ENCODE results near the gene METRN.

METRN gene

DNA sequence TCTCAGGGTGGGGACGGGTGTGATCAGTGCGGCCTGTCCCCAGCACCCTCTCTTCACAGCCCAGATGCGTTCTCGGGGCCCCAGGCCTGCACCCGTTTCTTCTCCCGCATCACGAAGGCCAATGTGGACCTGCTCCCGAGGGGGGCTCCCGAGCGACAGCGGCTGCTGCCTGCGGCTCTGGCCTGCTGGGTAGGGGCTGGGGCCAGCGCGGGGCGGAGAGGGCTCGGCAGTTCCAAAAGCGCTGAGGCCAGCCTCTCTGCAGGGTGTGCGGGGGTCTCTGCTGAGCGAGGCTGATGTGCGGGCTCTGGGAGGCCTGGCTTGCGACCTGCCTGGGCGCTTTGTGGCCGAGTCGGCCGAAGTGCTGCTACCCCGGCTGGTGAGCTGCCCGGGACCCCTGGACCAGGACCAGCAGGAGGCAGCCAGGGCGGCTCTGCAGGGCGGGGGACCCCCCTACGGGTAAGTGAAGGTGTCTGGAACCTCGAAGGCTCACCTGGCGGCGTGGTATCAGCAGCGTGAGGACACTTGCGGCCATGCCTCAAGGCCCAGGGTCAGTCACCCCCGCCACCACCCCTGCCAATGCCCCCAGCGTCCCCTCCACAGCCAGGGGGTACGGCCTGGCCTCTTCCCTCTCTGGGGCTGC is 50.0 kb downstream of the METRN start:
- TF ChIP-seq SIN3A (IDR thresholded peaks at IDR 0.05; ENCODE audit: borderline replicate concordance, insufficient read depth, low read length) (no peak), TAF1 (IDR thresholded peaks at IDR 0.05; ENCODE audit: borderline replicate concordance, insufficient read depth, low read length) (no peak), POLR2AphosphoS5 (IDR thresholded peaks at IDR 0.05; ENCODE audit: low read depth, low read length) (no peak), FOXP2 (optimal IDR thresholded peaks at IDR 0.05; ENCODE audit: borderline replicate concordance, extremely low read depth, extremely low read length, insufficient read depth) (no peak)
- TF ChIP-seq, protein P1, sequence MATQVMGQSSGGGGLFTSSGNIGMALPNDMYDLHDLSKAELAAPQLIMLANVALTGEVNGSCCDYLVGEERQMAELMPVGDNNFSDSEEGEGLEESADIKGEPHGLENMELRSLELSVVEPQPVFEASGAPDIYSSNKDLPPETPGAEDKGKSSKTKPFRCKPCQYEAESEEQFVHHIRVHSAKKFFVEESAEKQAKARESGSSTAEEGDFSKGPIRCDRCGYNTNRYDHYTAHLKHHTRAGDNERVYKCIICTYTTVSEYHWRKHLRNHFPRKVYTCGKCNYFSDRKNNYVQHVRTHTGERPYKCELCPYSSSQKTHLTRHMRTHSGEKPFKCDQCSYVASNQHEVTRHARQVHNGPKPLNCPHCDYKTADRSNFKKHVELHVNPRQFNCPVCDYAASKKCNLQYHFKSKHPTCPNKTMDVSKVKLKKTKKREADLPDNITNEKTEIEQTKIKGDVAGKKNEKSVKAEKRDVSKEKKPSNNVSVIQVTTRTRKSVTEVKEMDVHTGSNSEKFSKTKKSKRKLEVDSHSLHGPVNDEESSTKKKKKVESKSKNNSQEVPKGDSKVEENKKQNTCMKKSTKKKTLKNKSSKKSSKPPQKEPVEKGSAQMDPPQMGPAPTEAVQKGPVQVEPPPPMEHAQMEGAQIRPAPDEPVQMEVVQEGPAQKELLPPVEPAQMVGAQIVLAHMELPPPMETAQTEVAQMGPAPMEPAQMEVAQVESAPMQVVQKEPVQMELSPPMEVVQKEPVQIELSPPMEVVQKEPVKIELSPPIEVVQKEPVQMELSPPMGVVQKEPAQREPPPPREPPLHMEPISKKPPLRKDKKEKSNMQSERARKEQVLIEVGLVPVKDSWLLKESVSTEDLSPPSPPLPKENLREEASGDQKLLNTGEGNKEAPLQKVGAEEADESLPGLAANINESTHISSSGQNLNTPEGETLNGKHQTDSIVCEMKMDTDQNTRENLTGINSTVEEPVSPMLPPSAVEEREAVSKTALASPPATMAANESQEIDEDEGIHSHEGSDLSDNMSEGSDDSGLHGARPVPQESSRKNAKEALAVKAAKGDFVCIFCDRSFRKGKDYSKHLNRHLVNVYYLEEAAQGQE (IDR thresholded peaks at IDR 0.05; ENCODE audit: insufficient read depth in 1 of 2, low read depth in 2 of 2, low read length in 2 of 2), result no peak

DNA sequence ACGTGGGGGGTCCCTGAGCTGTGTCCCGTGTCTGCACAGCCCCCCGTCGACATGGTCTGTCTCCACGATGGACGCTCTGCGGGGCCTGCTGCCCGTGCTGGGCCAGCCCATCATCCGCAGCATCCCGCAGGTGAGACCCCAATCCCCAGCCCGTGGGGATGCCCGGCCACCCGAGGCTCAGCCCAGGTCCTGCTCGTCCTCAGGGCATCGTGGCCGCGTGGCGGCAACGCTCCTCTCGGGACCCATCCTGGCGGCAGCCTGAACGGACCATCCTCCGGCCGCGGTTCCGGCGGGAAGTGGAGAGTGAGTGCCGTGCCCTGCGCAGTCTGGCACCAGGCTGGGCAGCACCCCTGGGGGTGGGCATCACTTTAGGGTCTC is 50.6 kb downstream of the METRN start:
- TF ChIP-seq, protein P1 (IDR thresholded peaks at IDR 0.05; ENCODE audit: insufficient read depth in 1 of 2, low read depth in 2 of 2, low read length in 2 of 2), result no peak
- TF ChIP-seq SIN3A (IDR thresholded peaks at IDR 0.05; ENCODE audit: borderline replicate concordance, insufficient read depth, low read length), result no peak
- TF ChIP-seq FOXP2 (optimal IDR thresholded peaks at IDR 0.05; ENCODE audit: borderline replicate concordance, extremely low read depth, extremely low read length, insufficient read depth), result no peak

DNA sequence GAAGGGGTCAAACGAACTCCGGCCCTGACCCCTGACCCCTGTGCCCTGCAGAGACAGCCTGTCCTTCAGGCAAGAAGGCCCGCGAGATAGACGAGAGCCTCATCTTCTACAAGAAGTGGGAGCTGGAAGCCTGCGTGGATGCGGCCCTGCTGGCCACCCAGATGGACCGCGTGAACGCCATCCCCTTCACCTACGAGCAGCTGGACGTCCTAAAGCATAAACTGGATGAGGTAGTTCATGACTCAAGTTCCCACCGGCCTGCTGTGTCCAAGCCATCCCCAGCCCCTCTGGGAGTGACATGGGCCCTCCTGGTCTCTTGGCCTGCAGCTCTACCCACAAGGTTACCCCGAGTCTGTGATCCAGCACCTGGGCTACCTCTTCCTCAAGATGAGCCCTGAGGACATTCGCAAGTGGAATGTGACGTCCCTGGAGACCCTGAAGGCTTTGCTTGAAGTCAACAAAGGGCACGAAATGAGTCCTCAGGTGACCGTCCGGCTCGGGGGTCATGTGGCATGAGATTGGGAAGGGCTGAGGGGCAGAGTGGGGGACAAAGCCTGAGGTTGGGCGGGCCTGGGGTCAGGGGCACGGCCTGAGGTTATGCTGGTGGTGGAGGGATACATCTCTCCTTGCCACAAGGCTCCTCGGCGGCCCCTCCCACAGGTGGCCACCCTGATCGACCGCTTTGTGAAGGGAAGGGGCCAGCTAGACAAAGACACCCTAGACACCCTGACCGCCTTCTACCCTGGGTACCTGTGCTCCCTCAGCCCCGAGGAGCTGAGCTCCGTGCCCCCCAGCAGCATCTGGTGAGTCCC is 51.3 kb downstream of the METRN start:
- no peak for TF ChIP-seq FOXP2 (optimal IDR thresholded peaks at IDR 0.05; ENCODE audit: borderline replicate concordance, extremely low read depth, extremely low read length, insufficient read depth)
- no peak for TF ChIP-seq TAF1 (IDR thresholded peaks at IDR 0.05; ENCODE audit: borderline replicate concordance, insufficient read depth, low read length)

DNA sequence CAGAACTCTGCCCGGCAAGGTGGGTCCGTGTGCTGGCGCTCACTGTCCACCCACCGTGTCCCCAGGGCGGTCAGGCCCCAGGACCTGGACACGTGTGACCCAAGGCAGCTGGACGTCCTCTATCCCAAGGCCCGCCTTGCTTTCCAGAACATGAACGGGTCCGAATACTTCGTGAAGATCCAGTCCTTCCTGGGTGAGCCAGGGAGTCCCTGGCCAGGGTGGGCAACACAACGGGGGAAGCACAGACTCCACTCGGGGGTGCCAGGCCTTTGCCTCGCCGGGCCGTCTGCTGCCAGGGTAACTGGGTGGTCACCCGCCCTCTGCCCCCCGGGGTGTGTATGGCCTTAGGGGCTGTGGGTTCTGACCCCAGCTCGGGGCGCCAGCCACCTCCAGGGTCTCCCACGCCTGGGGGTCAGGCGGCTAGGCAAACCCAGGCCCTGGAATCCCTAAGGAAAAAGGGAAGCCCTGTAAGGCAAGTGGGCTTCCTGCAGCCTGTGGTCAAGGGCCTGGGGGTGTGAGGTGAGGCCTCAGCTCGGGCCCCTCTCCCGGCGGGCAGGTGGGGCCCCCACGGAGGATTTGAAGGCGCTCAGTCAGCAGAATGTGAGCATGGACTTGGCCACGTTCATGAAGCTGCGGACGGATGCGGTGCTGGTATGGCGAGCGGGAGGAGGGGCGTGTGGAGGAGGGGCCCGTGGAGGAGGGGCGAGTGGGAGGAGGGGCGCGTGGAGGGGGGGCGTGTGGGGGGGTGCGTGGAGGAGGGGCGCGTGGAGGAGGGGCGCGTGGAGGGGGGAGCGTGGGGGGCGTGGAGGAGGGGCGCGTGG is 52.1 kb downstream of the METRN start:
- TF ChIP-seq SIN3A (IDR thresholded peaks at IDR 0.05; ENCODE audit: borderline replicate concordance, insufficient read depth, low read length) (no peak), TAF1 (IDR thresholded peaks at IDR 0.05; ENCODE audit: borderline replicate concordance, insufficient read depth, low read length) (no peak), FOXP2 (optimal IDR thresholded peaks at IDR 0.05; ENCODE audit: borderline replicate concordance, extremely low read depth, extremely low read length, insufficient read depth) (no peak), POLR2AphosphoS5 (IDR thresholded peaks at IDR 0.05; ENCODE audit: low read depth, low read length) (no peak)
- TF ChIP-seq, protein P1 (IDR thresholded peaks at IDR 0.05; ENCODE audit: insufficient read depth in 1 of 2, low read depth in 2 of 2, low read length in 2 of 2), result no peak

DNA sequence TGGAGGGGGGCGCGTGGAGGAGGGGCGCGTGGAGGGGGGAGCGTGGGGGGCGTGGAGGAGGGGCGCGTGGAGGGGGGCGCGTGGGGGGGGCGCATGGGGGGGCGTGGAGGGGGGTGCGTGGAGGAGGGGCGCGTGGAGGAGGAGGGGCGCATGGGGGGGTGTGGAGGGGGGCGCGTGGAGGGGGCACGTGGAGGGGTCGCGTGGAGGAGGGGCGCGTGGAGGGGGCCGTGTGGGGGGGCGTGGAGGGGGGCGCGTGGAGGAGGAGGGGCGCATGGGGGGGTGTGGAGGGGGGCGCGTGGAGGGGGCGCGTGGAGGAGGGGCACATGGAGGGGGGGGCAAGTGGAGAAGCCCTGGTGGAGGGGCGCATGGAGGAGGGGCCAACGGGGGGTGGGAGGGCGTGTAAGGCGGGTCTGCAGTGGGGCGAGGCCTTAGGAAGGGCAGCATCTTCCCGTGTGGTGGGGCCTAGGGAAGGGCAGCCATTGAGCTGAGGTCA is 52.9 kb downstream of the METRN start:
- TF ChIP-seq POLR2AphosphoS5 (IDR thresholded peaks at IDR 0.05; ENCODE audit: low read depth, low read length), result no peak
- TF ChIP-seq TAF1 (IDR thresholded peaks at IDR 0.05; ENCODE audit: borderline replicate concordance, insufficient read depth, low read length), result no peak
- TF ChIP-seq, protein P1 (IDR thresholded peaks at IDR 0.05; ENCODE audit: insufficient read depth in 1 of 2, low read depth in 2 of 2, low read length in 2 of 2), result no peak
- no peak for TF ChIP-seq SIN3A (IDR thresholded peaks at IDR 0.05; ENCODE audit: borderline replicate concordance, insufficient read depth, low read length)
- no peak for TF ChIP-seq FOXP2 (optimal IDR thresholded peaks at IDR 0.05; ENCODE audit: borderline replicate concordance, extremely low read depth, extremely low read length, insufficient read depth)
